NCI-H748 (cell line): ENCODE data around the gene MAP3K21.

ENCODE experiments used
- DNase-seq: peaks from one replicate; lab custom pipeline; 2025; ENCODE audit not compliant: unreplicated experiment; lab: John Stamatoyannopoulos, UW

MAP3K21 gene

GRCh38 chr1:233432916-233433315, 105.4 kb downstream of the MAP3K21 start:
- DNase-seq, result no peak

GRCh38 chr1:233433436-233434210, 106.1 kb downstream of the MAP3K21 start:
- no peak for DNase-seq
